Epithelial cell of esophagus (primary cell): Measurements from ENCODE around the gene GOLGA3.
"Not testable (repeated sequence)": the region's sequence is repeated elsewhere in the genome, so short reads cannot be mapped to it uniquely, and the experiment has no call there.

Source experiments
- DNase-seq: peaks from one replicate; pipeline ENCODE4 v3.0.0; 2010; ENCODE audit warnings: low read depth
- H3K4me3 ChIP-seq: 2 replicates; pipeline ENCODE4 v1.5.1; 2011; ENCODE audit warnings: mild to moderate bottlenecking, low read length, control low read depth
- CTCF ChIP-seq: IDR thresholded peaks from 2 replicates; pipeline ENCODE4 v1.5.1; 2011; ENCODE audit warnings: low read depth, mild to moderate bottlenecking, low read length, control low read depth, inconsistent platforms; ENCODE audit not compliant: insufficient read depth; ENCODE audit errors: missing control alignments

The GOLGA3 gene

GRCh38 chr12:132852496-132852895 is 23.8 kb upstream of the GOLGA3 start:
- no peak overlapping the region for H3K4me3 ChIP-seq
- no peak for TF ChIP-seq CTCF
- DNase-seq, result no peak

- no peak for DNase-seq
- TF ChIP-seq CTCF, result no peak
- no peak overlapping the region for H3K4me3 ChIP-seq
Observed at GRCh38 chr12:132851465-132851864, 22.8 kb upstream of the GOLGA3 start.

GRCh38 chr12:132850291-132850690 is 21.6 kb upstream of the GOLGA3 start:
- TF ChIP-seq CTCF, result no peak

GRCh38 chr12:132848521-132848920 is 19.9 kb upstream of the GOLGA3 start:
- DNase-seq, result no peak
- no peak for TF ChIP-seq CTCF
- H3K4me3 ChIP-seq, result no peak overlapping the region

More at GRCh38 chr12:132850291-132850690, 21.6 kb upstream of the GOLGA3 start:
- DNase-seq, result no peak
- H3K4me3 ChIP-seq, result no peak overlapping the region

- DNase-seq, result no peak
- no peak for TF ChIP-seq CTCF
- no peak overlapping the region for H3K4me3 ChIP-seq
Observed at GRCh38 chr12:132847363-132848356, 19.0 kb upstream of the GOLGA3 start.

- DNase-seq, result not testable (repeated sequence)
Observed at GRCh38 chr12:132844681-132845080, 16.0 kb upstream of the GOLGA3 start.

GRCh38 chr12:132842449-132843045 is 13.9 kb upstream of the GOLGA3 start:
- H3K4me3 ChIP-seq, result no peak overlapping the region
- no peak for TF ChIP-seq CTCF
- no peak for DNase-seq

More at GRCh38 chr12:132844681-132845080, 16.0 kb upstream of the GOLGA3 start:
- not testable (repeated sequence) for H3K4me3 ChIP-seq
